ENCODE data around the gene SHB. TPM values are rescaled to one million over a fixed set of nuclear protein-coding genes. Genes with fewer than 3 reads are reported as not detected.

SHB gene
- total RNA-seq, 2 donors from 2014 or later, result 53.2 to 54.8 TPM

GRCh38 chr9:38007016-38007415 lies 62.0 kb downstream of the SHB start:
- peaks cover 7% of the 10 kb centered on the region for H3K4me1 ChIP-seq (replicated peaks)
- intact Hi-C loops (cut with DNase I), result no loop called here
- no peak overlapping the region for H3K4me3 ChIP-seq
- no peaks in the 10 kb centered on the region for H3K36me3 ChIP-seq
- DNase-seq (ENCODE audit: low spot score), result no peak
- 88% methylated on average over 5 of the region's 5 CpGs for WGBS
- H3K27ac ChIP-seq, result no peak overlapping the region
- H3K27me3 ChIP-seq (replicated peaks; ENCODE audit: insufficient read depth), result no peaks in the 10 kb centered on the region
- no peaks in the 10 kb centered on the region for H3K9me3 ChIP-seq
- TF ChIP-seq POLR2A (IDR thresholded peaks at IDR 0.05) (no peak), CTCF (IDR thresholded peaks at IDR 0.05) (no peak), POLR2AphosphoS5 (IDR thresholded peaks at IDR 0.05) (no peak)

- Histone ChIP-seq H3K27me3 (replicated peaks; ENCODE audit: insufficient read depth) (no peaks in the 10 kb centered on the region), H3K27ac (no peak overlapping the region)
- intact Hi-C loops (cut with DNase I), result no loop called here
Observed at GRCh38 chr9:38006163-38006562, 62.9 kb downstream of the SHB start.

GRCh38 chr9:38004809-38005560 lies 64.0 kb downstream of the SHB start:
- intact Hi-C loops (cut with DNase I), result no loop called here
- H3K36me3 ChIP-seq, result no peaks in the 10 kb centered on the region
- 58% methylated on average over 12 of the region's 12 CpGs for WGBS
- DNase-seq (ENCODE audit: low spot score), result no peak
- H3K4me1 ChIP-seq (replicated peaks), result peaks cover 7% of the 10 kb centered on the region
- no peak for TF ChIP-seq POLR2AphosphoS5 (IDR thresholded peaks at IDR 0.05)
- no peak overlapping the region for H3K4me3 ChIP-seq
- no peaks in the 10 kb centered on the region for H3K9me3 ChIP-seq
- no peak overlapping the region for H3K27ac ChIP-seq
- H3K27me3 ChIP-seq (replicated peaks; ENCODE audit: insufficient read depth), result no peaks in the 10 kb centered on the region

More at GRCh38 chr9:38006163-38006562, 62.9 kb downstream of the SHB start:
- Histone ChIP-seq H3K4me1 (replicated peaks) (peaks cover 7% of the 10 kb centered on the region), H3K36me3 (no peaks in the 10 kb centered on the region), H3K9me3 (no peaks in the 10 kb centered on the region), H3K4me3 (no peak overlapping the region)
- no peak for DNase-seq (ENCODE audit: low spot score)
- WGBS, result 84% methylated on average over 7 of the region's 7 CpGs
- TF ChIP-seq POLR2AphosphoS5 (IDR thresholded peaks at IDR 0.05) (no peak), CTCF (IDR thresholded peaks at IDR 0.05) (no peak), POLR2A (IDR thresholded peaks at IDR 0.05) (no peak)

- 72% methylated on average over 17 of the region's 17 CpGs for WGBS
- H3K4me3 ChIP-seq, result no peak overlapping the region
- H3K27ac ChIP-seq, result no peak overlapping the region
- no peaks in the 10 kb centered on the region for H3K9me3 ChIP-seq
- TF ChIP-seq POLR2AphosphoS5 (IDR thresholded peaks at IDR 0.05) (no peak), CTCF (IDR thresholded peaks at IDR 0.05) (no peak), POLR2A (IDR thresholded peaks at IDR 0.05) (no peak)
- DNase-seq (ENCODE audit: low spot score), result no peak
- intact Hi-C loops (cut with DNase I), result no loop called here
- peaks cover 7% of the 10 kb centered on the region for H3K4me1 ChIP-seq (replicated peaks)
- H3K36me3 ChIP-seq, result no peaks in the 10 kb centered on the region
- H3K27me3 ChIP-seq (replicated peaks; ENCODE audit: insufficient read depth), result no peaks in the 10 kb centered on the region
Observed at GRCh38 chr9:38003946-38004808, 64.8 kb downstream of the SHB start.

GRCh38 chr9:38003230-38003629 lies 65.8 kb downstream of the SHB start:
- no peak overlapping the region for H3K27ac ChIP-seq
- no peaks in the 10 kb centered on the region for H3K36me3 ChIP-seq
- TF ChIP-seq POLR2AphosphoS5 (IDR thresholded peaks at IDR 0.05) (no peak), POLR2A (IDR thresholded peaks at IDR 0.05) (no peak), CTCF (IDR thresholded peaks at IDR 0.05) (no peak)
- intact Hi-C loops (cut with DNase I), result no loop called here
- 83% methylated on average over 8 of the region's 8 CpGs for WGBS
- H3K4me1 ChIP-seq (replicated peaks), result peaks cover 2% of the 10 kb centered on the region
- H3K4me3 ChIP-seq, result no peak overlapping the region
- no peaks in the 10 kb centered on the region for H3K27me3 ChIP-seq (replicated peaks; ENCODE audit: insufficient read depth)
- DNase-seq (ENCODE audit: low spot score), result no peak
- H3K9me3 ChIP-seq, result no peaks in the 10 kb centered on the region

Measured in prostate gland (tissue), 2 donors.